Neural progenitor cell (in vitro differentiated cells): ENCODE results near the gene ZFAND6. TPM values are rescaled to one million over a fixed set of nuclear protein-coding genes. Genes with fewer than 3 reads are reported as not detected.

ENCODE experiments used
- DNase-seq: peaks from one replicate; pipeline ENCODE4 v3.0.0-alpha.2; 2016; ENCODE audit warnings: low spot score
- H2AFZ ChIP-seq: fragments of 200-600 bp; sonication (generic); replicated peaks from 2 replicates; pipeline ENCODE4 v1.6.1; 2016; ENCODE audit warnings: antibody characterized with exemption
- H3F3A ChIP-seq: fragments of 200-600 bp; sonication (generic); 2 replicates; pipeline ENCODE4 v1.6.1; 2016; ENCODE audit warnings: antibody characterized with exemption, low read depth
- H3K27ac ChIP-seq: fragments of 200-600 bp; sonication (generic); 2 replicates; pipeline ENCODE4 v1.5.1; 2016; ENCODE audit warnings: mild to moderate bottlenecking
- H3K27me3 ChIP-seq: fragments of 200-600 bp; sonication (generic); 2 replicates; pipeline ENCODE4 v1.6.1; 2016; ENCODE audit warnings: mild to moderate bottlenecking, moderate library complexity
- H3K36me3 ChIP-seq: fragments of 200-600 bp; sonication (generic); 2 replicates; pipeline ENCODE4 v1.5.1; 2016
- H3K4me1 ChIP-seq: fragments of 200-600 bp; sonication (generic); 2 replicates; pipeline ENCODE4 v1.6.1; 2016; ENCODE audit warnings: mixed run types
- H3K4me2 ChIP-seq: fragments of 200-600 bp; sonication (generic); 2 replicates; pipeline ENCODE4 v1.6.1; 2016
- H3K4me3 ChIP-seq: fragments of 200-600 bp; sonication (generic); 2 replicates; pipeline ENCODE4 v1.5.1; 2016
- H3K79me2 ChIP-seq: fragments of 200-600 bp; sonication (generic); 2 replicates; pipeline ENCODE4 v1.6.1; 2016; ENCODE audit warnings: low read depth
- H3K9ac ChIP-seq: fragments of 200-600 bp; sonication (generic); 2 replicates; pipeline ENCODE4 v1.6.1; 2016
- H3K9me3 ChIP-seq: fragments of 200-600 bp; sonication (generic); 2 replicates; pipeline ENCODE4 v1.5.1; 2016; ENCODE audit warnings: low read depth
- H4K20me1 ChIP-seq: fragments of 200-600 bp; sonication (generic); 2 replicates; pipeline ENCODE4 v1.6.1; 2016; ENCODE audit warnings: low read depth
- H3K27ac Mint-ChIP-seq: 3 replicates; pipeline ENCODE4 v1.8.0; 2021; ENCODE audit warnings: mixed read lengths
- H3K27me3 Mint-ChIP-seq: 2 replicates; pipeline ENCODE4 v1.8.0; 2022; ENCODE audit warnings: low read depth, mild to moderate bottlenecking, inconsistent platforms, moderate library complexity, mixed read lengths; ENCODE audit not compliant: insufficient read depth
- H3K36me3 Mint-ChIP-seq: 3 replicates; pipeline ENCODE4 v1.8.0; 2021; ENCODE audit warnings: mixed read lengths
- H3K4me1 Mint-ChIP-seq: 3 replicates; pipeline ENCODE4 v1.8.0; 2021; ENCODE audit warnings: mixed read lengths
- H3K4me3 Mint-ChIP-seq: 3 replicates; pipeline ENCODE4 v1.8.0; 2021; ENCODE audit warnings: mild to moderate bottlenecking, moderate library complexity, mixed read lengths
- H3K9me3 Mint-ChIP-seq: 3 replicates; pipeline ENCODE4 v1.8.0; 2020; ENCODE audit warnings: mixed read lengths
- EZH2 ChIP-seq: fragments of 200-600 bp; sonication (generic); IDR thresholded peaks from 2 replicates; pipeline ENCODE4 v1.6.1; 2017; ENCODE audit warnings: antibody characterized with exemption, mild to moderate bottlenecking, moderate library complexity
- EZH2phosphoT487 ChIP-seq: fragments of 200-600 bp; sonication (generic); IDR thresholded peaks from 2 replicates; pipeline ENCODE4 v1.6.1; 2017; ENCODE audit warnings: antibody characterized with exemption
- total RNA-seq: library from RNA; depleted of rRNA; stranded (reverse); fragments of >200 nt; gene quantifications from 2 replicates; pipeline ENCODE4 v1.2.3, GENCODE V29; 2015; ENCODE audit warnings: low replicate concordance
- TF ChIP-seq, protein P1 (sequence below): fragments of 200-600 bp; sonication (generic); IDR thresholded peaks from 2 replicates; pipeline ENCODE4 v1.5.1; 2017; ENCODE audit warnings: antibody characterized with exemption, mild to moderate bottlenecking

Gene ZFAND6
- total RNA-seq, 1 donor from 2014 or later: 329 TPM

DNA sequence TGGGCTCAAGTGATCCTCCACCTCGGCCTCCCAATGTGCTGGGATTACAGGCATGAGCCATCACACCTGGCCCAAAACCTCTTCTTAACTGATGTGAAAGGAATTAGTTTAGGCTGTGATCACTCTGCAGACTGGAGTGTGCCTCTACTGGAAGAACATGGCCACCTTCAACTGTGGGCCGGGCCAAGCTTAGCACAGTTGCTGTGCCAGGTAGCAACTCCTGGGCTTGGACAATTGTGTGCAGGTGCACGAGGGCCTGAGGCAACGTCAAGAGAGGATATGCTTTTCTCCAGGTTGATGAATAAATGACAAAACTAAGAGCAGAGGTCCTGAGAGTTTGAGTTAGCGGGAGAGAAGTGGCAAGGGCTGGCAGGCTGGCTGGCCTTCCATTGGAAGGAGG, 99.8 kb downstream of the ZFAND6 start:
- peaks cover 6% of the 10 kb centered on the region for H3K36me3 Mint-ChIP-seq
- Histone ChIP-seq H3K4me2 (no peak overlapping the region), H4K20me1 (no peaks in the 10 kb centered on the region), H3K27ac (no peak overlapping the region), H3K9me3 (no peaks in the 10 kb centered on the region), H3K79me2 (no peaks in the 10 kb centered on the region), H3K4me1 (no peaks in the 10 kb centered on the region), H3K4me3 (no peak overlapping the region), H3F3A (no peaks in the 10 kb centered on the region), H3K27me3 (no peaks in the 10 kb centered on the region), H3K36me3 (no peaks in the 10 kb centered on the region), H3K9ac (no peak overlapping the region), H2AFZ (no peak overlapping the region)
- H3K4me3 Mint-ChIP-seq: no peak overlapping the region
- no peaks in the 10 kb centered on the region for H3K9me3 Mint-ChIP-seq
- H3K27me3 Mint-ChIP-seq: peaks cover 6% of the 10 kb centered on the region
- H3K27ac Mint-ChIP-seq: no peak overlapping the region
- peaks cover 16% of the 10 kb centered on the region for H3K4me1 Mint-ChIP-seq
- DNase-seq: no peak
- TF ChIP-seq EZH2 (no peak), EZH2phosphoT487 (no peak)
- TF ChIP-seq, protein P1, sequence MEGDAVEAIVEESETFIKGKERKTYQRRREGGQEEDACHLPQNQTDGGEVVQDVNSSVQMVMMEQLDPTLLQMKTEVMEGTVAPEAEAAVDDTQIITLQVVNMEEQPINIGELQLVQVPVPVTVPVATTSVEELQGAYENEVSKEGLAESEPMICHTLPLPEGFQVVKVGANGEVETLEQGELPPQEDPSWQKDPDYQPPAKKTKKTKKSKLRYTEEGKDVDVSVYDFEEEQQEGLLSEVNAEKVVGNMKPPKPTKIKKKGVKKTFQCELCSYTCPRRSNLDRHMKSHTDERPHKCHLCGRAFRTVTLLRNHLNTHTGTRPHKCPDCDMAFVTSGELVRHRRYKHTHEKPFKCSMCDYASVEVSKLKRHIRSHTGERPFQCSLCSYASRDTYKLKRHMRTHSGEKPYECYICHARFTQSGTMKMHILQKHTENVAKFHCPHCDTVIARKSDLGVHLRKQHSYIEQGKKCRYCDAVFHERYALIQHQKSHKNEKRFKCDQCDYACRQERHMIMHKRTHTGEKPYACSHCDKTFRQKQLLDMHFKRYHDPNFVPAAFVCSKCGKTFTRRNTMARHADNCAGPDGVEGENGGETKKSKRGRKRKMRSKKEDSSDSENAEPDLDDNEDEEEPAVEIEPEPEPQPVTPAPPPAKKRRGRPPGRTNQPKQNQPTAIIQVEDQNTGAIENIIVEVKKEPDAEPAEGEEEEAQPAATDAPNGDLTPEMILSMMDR: no peak

DNA sequence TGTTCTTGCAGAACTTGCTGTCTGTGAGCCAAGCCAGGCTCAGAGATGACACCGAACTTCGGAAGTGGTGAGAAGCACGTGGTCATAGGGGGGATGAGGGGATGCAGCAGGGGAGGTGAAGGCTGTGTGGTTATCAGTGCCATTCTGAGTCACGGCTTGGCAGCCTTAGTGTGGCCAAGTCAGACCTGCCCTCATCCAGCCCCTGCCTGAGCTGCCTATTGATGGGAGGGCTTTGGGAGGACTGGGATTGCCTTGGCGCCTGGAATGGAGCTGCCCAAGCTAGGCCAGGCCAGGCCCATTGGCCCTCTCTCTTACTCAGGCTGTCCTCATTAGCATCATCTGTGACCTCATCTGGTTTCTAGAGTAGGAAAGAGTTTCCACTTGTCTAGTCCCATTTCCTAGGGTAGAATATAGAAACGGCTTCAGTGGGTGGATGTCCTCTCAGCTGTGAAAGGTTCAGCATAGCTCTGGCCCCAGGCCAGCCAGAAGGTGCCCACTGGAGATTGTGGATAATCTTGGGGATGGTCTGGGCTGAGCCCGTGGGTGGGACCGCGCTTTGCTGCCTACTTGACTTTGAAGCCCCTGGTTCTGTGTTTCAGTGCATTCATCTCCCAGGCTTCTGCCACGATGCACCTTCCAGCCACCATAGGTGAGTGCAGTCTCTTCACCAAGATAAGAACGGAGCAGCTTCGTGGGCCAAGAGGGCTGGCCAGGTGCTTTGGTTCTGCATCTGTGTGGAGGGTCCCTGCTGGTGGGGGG, 100.5 kb downstream of the ZFAND6 start:
- no peaks in the 10 kb centered on the region for H3K36me3 ChIP-seq
- H3K79me2 ChIP-seq: no peaks in the 10 kb centered on the region
- H3K9ac ChIP-seq: no peak overlapping the region
- no peak overlapping the region for H3K27ac ChIP-seq
- no peak overlapping the region for H2AFZ ChIP-seq
- Mint-ChIP-seq H3K27me3 (peaks cover 7% of the 10 kb centered on the region), H3K36me3 (peaks cover 9% of the 10 kb centered on the region), H3K27ac (no peak overlapping the region), H3K4me1 (peaks cover 9% of the 10 kb centered on the region), H3K4me3 (no peak overlapping the region), H3K9me3 (no peaks in the 10 kb centered on the region)
- H3K4me1 ChIP-seq: no peaks in the 10 kb centered on the region
- H3K9me3 ChIP-seq: no peaks in the 10 kb centered on the region
- H3F3A ChIP-seq: no peaks in the 10 kb centered on the region
- H3K4me2 ChIP-seq: no peak overlapping the region
- no peak for DNase-seq
- no peak overlapping the region for H3K4me3 ChIP-seq
- no peak for TF ChIP-seq EZH2
- TF ChIP-seq, protein P1: no peak
- TF ChIP-seq EZH2phosphoT487: no peak
- no peaks in the 10 kb centered on the region for H4K20me1 ChIP-seq
- no peaks in the 10 kb centered on the region for H3K27me3 ChIP-seq

DNA sequence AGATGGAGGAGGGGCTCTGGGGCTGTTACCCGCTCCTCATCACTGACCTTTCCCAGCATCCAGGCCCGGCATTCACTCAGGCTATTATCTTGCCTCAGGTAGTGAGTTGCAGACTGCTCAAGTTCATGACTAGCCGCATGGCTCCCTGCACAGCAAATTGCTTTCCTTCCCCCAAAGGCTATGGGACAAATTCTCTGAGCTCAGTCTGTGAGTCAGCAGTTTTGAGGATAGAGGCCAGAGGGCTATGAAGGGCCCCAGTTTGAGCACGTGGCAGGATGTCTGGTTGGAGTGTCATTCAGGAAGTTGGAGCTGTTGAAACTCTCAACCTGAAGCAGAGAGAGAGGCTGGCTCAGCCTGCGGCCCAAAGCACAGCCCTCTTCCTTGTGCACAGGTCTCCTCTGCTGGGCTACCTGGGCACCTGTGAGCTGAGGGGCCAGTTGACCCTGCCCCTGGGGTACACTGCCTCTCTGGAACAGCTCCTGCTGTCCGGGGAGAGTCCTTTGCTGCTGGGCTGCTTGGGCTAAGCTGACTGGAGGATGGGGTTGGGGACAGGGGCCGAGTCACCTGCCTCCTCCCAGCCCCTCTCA, 101.2 kb downstream of the ZFAND6 start:
- H3K36me3 ChIP-seq: no peaks in the 10 kb centered on the region
- Mint-ChIP-seq H3K4me1 (peaks cover 2% of the 10 kb centered on the region), H3K27me3 (peaks cover 7% of the 10 kb centered on the region), H3K36me3 (peaks cover 9% of the 10 kb centered on the region), H3K9me3 (no peaks in the 10 kb centered on the region), H3K27ac (no peak overlapping the region), H3K4me3 (no peak overlapping the region)
- no peak overlapping the region for H2AFZ ChIP-seq
- TF ChIP-seq, protein P1: no peak
- no peak for TF ChIP-seq EZH2phosphoT487
- no peak for TF ChIP-seq EZH2
- H3K4me2 ChIP-seq: no peak overlapping the region
- no peak for DNase-seq
- no peaks in the 10 kb centered on the region for H3K4me1 ChIP-seq
- H4K20me1 ChIP-seq: no peaks in the 10 kb centered on the region
- H3K9me3 ChIP-seq: no peaks in the 10 kb centered on the region
- H3K27ac ChIP-seq: no peak overlapping the region
- no peaks in the 10 kb centered on the region for H3K79me2 ChIP-seq
- H3F3A ChIP-seq: no peaks in the 10 kb centered on the region
- H3K9ac ChIP-seq: no peak overlapping the region
- no peak overlapping the region for H3K4me3 ChIP-seq
- H3K27me3 ChIP-seq: no peaks in the 10 kb centered on the region
